ENCODE results near the gene RPUSD3. TPM values are rescaled to one million over a fixed set of nuclear protein-coding genes. Genes with fewer than 3 reads are reported as not detected.
A peak's percentile ranks its signal among the peaks of the same experiment; 100 is the strongest.

RPUSD3 gene
- total and polyA plus RNA-seq, 9 of the 15 experiments (the other 6 are each of a cell fraction or from before 2014, with no cell fraction given) = 13.8 to 99.0 (median 59.3) TPM

DNA sequence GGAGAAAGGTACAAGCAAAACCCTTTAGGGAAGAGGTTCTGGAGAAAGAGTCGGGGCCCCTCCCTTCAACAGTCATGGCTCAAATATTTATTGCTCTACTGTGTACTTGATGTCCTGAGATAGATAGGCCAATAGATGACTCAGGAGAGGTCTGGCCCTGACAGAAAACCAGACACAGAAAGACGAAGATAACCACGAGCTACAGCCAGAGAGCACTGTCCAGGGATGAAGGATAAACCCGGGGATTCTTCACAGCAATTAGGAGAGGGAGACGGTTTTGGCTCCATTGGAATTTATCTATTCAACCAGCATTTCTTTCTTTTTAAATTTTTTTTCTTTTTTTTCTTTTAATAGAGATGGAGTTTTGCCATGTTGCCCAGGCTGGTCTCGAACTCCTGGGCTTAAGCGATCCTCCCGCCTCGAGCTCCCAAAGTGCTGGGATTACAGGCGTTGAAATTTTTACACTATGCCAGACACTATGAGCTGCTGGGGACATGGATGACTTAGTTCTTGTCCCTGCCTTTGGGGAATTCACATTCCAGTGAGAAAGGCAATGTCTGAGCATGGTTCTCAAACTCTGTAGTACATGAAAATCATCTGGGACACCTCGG, 40.9 kb upstream of the RPUSD3 start (continued):
- TF ChIP-seq POLR2B (IDR thresholded peaks at IDR 0.05; ENCODE audit: low read depth, partially characterized antibody) = no peak
- TF ChIP-seq ZNF444 (CRISPR knock-in tag; IDR thresholded peaks at IDR 0.05) = no peak
- no peak for TF ChIP-seq SIN3A (IDR thresholded peaks at IDR 0.05; ENCODE audit: borderline replicate concordance in 2 of 2, control insufficient read depth in 1 of 2, low read depth in 2 of 2, low read length in 2 of 2)
- no peak for TF ChIP-seq HIVEP1 (CRISPR knock-in tag; IDR thresholded peaks at IDR 0.05)
- no peak for TF ChIP-seq U2AF2 (optimal IDR thresholded peaks at IDR 0.05; ENCODE audit: low read depth, low read length)
- no peak for TF ChIP-seq DDX20 (tag; IDR thresholded peaks at IDR 0.05; ENCODE audit: low read depth)
- TF ChIP-seq, protein P1, sequence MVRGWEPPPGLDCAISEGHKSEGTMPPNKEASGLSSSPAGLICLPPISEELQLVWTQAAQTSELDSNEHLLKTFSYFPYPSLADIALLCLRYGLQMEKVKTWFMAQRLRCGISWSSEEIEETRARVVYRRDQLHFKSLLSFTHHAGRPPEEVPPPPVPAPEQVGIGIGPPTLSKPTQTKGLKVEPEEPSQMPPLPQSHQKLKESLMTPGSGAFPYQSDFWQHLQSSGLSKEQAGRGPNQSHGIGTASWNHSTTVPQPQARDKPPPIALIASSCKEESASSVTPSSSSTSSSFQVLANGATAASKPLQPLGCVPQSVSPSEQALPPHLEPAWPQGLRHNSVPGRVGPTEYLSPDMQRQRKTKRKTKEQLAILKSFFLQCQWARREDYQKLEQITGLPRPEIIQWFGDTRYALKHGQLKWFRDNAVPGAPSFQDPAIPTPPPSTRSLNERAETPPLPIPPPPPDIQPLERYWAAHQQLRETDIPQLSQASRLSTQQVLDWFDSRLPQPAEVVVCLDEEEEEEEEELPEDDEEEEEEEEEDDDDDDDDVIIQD (CRISPR knock-in tag; IDR thresholded peaks at IDR 0.05) = no peak
- no peak for TF ChIP-seq LCOR (CRISPR knock-in tag; IDR thresholded peaks at IDR 0.05)
- no peak for TF ChIP-seq ESRRB (CRISPR knock-in tag; IDR thresholded peaks at IDR 0.05; ENCODE audit: borderline replicate concordance)
- TF ChIP-seq, protein P2, sequence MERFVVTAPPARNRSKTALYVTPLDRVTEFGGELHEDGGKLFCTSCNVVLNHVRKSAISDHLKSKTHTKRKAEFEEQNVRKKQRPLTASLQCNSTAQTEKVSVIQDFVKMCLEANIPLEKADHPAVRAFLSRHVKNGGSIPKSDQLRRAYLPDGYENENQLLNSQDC (CRISPR knock-in tag; IDR thresholded peaks at IDR 0.05) = no peak
- no peak for TF ChIP-seq SPI1 (IDR thresholded peaks at IDR 0.05; ENCODE audit: borderline replicate concordance, low read depth, low read length)
- TF ChIP-seq ZFP1 (CRISPR knock-in tag; IDR thresholded peaks at IDR 0.05) = no peak
- no peak for TF ChIP-seq MED1 (CRISPR knock-in tag; IDR thresholded peaks at IDR 0.05; ENCODE audit: borderline replicate concordance)
- no peak for TF ChIP-seq SMAD3 (CRISPR knock-in tag; conservative IDR thresholded peaks at IDR 0.05)
- TF ChIP-seq, protein P3, sequence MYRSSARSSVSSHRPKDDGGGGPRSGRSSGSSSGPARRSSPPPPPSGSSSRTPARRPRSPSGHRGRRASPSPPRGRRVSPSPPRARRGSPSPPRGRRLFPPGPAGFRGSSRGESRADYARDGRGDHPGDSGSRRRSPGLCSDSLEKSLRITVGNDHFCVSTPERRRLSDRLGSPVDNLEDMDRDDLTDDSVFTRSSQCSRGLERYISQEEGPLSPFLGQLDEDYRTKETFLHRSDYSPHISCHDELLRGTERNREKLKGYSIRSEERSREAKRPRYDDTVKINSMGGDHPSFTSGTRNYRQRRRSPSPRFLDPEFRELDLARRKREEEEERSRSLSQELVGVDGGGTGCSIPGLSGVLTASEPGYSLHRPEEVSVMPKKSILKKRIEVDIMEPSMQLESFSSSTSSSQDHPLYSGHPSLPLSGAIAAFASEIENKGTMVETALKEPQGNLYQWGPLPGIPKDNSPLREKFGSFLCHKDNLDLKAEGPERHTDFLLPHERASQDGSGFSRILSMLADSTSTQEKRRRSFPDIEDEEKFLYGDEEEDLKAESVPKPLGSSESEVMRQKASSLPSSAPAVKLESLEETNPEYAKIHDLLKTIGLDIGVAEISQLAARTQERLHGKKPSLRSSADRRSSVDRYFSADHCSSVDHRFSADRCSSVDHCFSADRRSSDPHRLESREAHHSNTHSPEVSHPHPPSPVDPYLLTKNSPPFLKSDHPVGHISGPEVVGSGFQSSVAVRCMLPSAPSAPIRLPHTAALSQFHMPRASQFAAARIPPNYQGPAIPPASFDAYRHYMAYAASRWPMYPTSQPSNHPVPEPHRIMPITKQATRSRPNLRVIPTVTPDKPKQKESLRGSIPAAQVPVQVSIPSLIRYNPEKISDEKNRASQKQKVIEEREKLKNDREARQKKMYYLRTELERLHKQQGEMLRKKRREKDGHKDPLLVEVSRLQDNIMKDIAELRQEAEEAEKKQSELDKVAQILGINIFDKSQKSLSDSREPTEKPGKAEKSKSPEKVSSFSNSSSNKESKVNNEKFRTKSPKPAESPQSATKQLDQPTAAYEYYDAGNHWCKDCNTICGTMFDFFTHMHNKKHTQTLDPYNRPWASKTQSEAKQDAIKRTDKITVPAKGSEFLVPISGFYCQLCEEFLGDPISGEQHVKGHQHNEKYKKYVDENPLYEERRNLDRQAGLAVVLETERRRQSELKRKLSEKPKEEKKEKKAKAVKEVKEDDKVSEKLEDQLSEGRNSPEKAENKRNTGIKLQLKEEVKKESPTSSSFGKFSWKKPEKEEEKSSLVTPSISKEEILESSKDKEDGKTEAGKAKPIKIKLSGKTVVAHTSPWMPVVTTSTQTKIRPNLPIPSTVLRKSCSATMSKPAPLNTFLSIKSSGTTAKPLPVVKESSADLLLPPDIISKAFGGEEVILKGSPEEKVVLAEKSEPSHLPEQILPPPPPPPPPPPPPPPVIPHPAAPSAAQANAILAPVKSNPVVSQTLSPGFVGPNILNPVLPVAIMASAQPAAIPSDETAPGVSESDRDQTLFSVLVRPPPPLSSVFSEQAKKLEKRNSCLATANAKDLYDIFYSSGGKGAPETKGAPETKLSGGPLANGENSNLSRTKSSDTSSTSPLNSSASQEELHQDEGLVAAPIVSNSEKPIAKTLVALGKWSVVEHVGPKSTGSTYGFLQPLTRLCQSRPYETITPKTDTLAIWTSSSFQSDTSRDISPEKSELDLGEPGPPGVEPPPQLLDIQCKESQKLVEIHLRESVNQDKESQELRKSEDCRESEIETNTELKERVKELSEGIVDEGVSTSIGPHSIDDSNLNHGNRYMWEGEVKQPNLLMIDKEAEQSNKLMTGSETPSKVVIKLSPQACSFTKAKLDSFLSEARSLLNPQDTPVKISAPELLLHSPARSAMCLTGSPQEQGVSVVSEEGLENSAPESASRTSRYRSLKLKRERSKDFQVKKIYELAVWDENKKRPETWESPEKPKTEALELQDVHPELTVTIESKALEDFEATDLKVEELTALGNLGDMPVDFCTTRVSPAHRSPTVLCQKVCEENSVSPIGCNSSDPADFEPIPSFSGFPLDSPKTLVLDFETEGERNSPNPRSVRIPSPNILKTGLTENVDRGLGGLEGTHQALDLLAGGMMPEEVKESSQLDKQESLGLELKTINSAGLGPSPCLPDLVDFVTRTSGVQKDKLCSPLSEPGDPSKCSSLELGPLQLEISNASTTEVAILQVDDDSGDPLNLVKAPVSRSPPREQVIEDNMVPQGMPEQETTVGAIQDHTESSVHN (IDR thresholded peaks at IDR 0.05; ENCODE audit: borderline replicate concordance in 1 of 2, low read depth in 1 of 2) = no peak
- no peak for TF ChIP-seq NFRKB (IDR thresholded peaks at IDR 0.05; ENCODE audit: low read depth)
- TF ChIP-seq ZZZ3 (IDR thresholded peaks at IDR 0.05) = no peak
- 0 out of 2 replicates have a peak, but pooled peaks have one; percentile 59 for TF ChIP-seq HDAC2 (IDR thresholded peaks at IDR 0.05)
- TF ChIP-seq SMAD1 (IDR thresholded peaks at IDR 0.05; ENCODE audit: low read depth, low read length, partially characterized antibody) = no peak
- no peak for TF ChIP-seq DNMT1 (IDR thresholded peaks at IDR 0.05)

All from K562 (cell line).